ENCODE results near the gene SEC14L5. TPM values are rescaled to one million over a fixed set of nuclear protein-coding genes. Genes with fewer than 3 reads are reported as not detected.
A peak's percentile ranks its signal among the peaks of the same experiment; 100 is the strongest.

Gene SEC14L5
- total RNA-seq: not detected

DNA sequence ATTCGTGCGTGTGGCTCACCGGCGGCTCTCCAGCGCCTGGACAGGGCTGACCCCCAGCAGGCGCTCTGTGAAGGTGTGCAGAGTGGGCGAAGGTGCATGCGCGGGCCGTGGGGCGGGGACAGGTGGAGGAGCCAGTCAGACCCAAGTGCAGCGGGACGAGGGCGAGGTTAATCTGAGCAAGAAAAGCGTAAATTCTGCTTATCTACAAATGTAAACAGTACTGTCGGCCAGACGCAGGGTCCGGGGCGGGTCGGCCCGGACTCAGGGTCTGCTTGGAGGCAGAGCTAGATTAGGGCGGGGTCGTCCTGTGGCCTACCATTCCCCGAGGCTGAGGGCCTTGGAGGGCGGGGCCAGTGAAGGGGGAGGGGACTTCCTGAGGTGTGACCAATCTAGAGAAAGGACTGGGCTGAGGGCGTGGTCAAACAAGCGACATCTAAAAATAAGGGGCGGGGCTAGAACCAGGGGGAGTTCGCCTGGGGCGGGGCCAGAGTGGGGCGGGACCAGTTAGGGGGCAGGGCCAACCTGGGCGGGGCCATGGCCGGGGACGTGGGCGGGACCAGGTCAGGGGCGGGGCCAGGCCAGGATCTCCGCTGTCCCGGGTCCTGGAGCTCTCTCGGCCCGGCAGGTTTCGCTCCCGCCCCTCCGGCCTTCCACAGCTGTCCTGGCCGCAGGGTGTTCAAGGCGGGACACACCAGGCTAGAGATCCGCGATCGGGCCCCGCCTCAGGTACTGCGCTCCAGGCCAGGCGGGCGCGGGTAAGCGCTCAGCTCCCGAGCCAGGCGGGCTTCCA lies at the start of gene SEC14L5:
TSS of gene SEC14L5 (plus strand) at position 611 of the 790 bp plus-strand sequence. CDS start 994 bp downstream, outside the sequence.
- H3K27me3 Mint-ChIP-seq (ENCODE audit: low read depth): peaks cover 30% of the 10 kb centered on the region
- H3K27ac Mint-ChIP-seq: no peak within 1 kb of the TSS
- H3K9me3 Mint-ChIP-seq: no peaks in the 10 kb centered on the region
- peak within 1 kb of the TSS; percentile 78 for H3K4me3 Mint-ChIP-seq
- no peaks in the 10 kb centered on the region for H3K36me3 Mint-ChIP-seq (ENCODE audit: low read depth)
- peak; percentile 96 for DNase-seq
- CTCF ChIA-PET: interaction anchor here (0.6 to 0.7 kb wide), 2 partner anchors 16 to 44 kb away, joined by 3 to 4 read pairs; no protein-coding TSS in a partner anchor
- H3K4me1 Mint-ChIP-seq (ENCODE audit: low read depth): peaks cover 14% of the 10 kb centered on the region
- intact Hi-C loops (cut with micrococcal nuclease): loop anchor here (1.0 to 10.0 kb wide), 12 partner anchors 111 to 703 kb away; partner anchors contain the start of genes ANKS3, DNAAF8, GLYR1 and HMOX2

DNA sequence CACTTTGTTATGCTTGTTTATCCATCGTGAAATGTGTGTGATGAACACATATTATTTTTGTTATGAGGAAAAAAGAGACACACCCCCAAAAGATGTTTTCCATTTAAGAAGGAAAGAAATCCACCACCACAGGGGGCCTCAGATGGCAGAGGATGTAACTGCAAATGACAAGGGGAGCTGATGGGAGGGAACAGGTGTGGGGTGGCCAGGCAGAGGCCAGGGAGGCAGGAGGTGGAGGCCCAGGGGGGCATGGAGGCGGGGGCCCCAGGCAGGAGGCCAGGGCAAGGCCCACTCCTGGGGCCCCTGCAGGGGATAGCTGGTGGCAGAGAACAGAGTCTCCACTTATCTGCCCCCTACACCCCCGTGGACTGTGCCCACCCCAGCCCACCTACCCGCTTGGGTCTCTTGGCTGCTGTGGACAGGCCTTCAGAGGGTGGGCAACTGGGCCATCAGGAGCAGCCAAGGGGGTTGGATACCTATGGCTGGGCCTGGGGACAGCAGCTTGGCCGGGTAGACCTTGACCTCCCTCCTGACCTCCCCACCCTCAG lies 49.2 kb upstream of the SEC14L5 start:
- Mint-ChIP-seq H3K4me3 (no peak overlapping the region), H3K4me1 (ENCODE audit: low read depth) (no peaks in the 10 kb centered on the region), H3K36me3 (ENCODE audit: low read depth) (no peaks in the 10 kb centered on the region), H3K27me3 (ENCODE audit: low read depth) (peaks cover 4% of the 10 kb centered on the region), H3K9me3 (no peaks in the 10 kb centered on the region), H3K27ac (no peak overlapping the region)
- no peak for DNase-seq
- CTCF ChIA-PET: no interaction called here
- intact Hi-C loops (cut with micrococcal nuclease): no loop called here

DNA sequence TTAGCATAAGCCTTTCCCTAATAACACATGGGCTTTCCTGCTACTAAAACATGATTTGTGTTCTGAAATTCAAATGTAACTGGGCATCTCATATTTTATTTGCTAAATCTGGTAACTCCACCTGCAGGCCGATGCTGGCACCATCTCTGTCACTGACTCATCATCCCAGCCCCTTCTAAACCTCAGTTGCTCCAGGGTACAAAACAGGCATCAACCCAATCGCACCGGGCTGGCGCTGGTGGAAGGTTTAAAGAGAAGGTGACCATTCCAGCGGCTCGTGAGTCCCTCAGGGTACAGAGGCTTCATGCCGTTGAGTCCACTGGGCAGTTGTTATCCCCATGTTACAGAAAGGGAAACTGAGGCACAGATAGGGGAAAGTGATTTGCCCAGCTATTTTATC lies 48.3 kb upstream of the SEC14L5 start:
- Mint-ChIP-seq H3K9me3 (no peaks in the 10 kb centered on the region), H3K27ac (no peak overlapping the region), H3K4me1 (ENCODE audit: low read depth) (no peaks in the 10 kb centered on the region), H3K27me3 (ENCODE audit: low read depth) (no peaks in the 10 kb centered on the region), H3K4me3 (no peak overlapping the region), H3K36me3 (ENCODE audit: low read depth) (no peaks in the 10 kb centered on the region)
- DNase-seq: no peak
- intact Hi-C loops (cut with micrococcal nuclease): no loop called here
- CTCF ChIA-PET: interaction anchor here (0.5 kb wide), 1 partner anchor 530 kb away, joined by 3 read pairs; no protein-coding TSS in a partner anchor

DNA sequence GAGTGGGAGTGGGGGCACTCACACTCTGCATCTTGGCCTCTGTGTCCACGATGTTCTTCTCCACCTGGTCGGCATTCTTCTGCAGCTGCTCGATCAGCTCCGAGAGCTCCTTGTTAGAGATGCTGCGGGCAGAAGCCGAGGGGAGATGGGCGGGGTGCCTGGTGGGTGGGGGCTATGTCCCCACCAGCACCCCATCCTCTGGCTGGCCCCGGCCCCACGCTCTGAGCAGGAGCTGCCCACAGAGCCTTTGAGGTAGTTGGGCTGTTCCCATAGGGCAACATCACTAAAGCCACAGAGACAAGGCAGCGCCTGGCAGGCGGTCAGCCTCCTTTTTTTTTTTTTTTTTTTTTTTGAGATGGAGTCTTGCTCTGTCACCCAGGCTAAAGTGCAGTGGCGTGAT lies 47.3 kb upstream of the SEC14L5 start:
- H3K4me3 Mint-ChIP-seq: no peak overlapping the region
- intact Hi-C loops (cut with micrococcal nuclease): no loop called here
- no peaks in the 10 kb centered on the region for H3K9me3 Mint-ChIP-seq
- H3K27ac Mint-ChIP-seq: no peak overlapping the region
- H3K4me1 Mint-ChIP-seq (ENCODE audit: low read depth): no peaks in the 10 kb centered on the region
- no peak for DNase-seq
- no peaks in the 10 kb centered on the region for H3K36me3 Mint-ChIP-seq (ENCODE audit: low read depth)
- H3K27me3 Mint-ChIP-seq (ENCODE audit: low read depth): no peaks in the 10 kb centered on the region
- CTCF ChIA-PET: no interaction called here

DNA sequence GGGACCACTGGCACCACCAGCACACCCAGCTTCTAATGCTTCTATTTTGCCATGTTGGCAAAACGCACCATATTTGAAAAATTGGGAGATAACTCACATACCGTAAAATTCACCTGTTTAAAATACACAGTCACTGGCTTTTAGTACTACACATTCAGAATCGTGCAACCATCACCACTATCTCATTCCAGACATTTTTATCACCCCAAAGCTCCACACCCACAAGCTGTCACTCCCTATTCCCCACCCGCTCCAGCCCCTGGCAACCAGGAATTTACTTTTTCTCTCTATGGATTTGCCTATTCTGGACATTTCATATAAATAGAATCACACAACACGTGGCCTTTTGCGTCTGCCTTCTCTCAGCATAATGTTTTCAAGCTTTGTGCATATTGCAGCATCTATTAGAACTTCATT lies 46.2 kb upstream of the SEC14L5 start:
- Mint-ChIP-seq H3K36me3 (ENCODE audit: low read depth) (no peaks in the 10 kb centered on the region), H3K27me3 (ENCODE audit: low read depth) (no peaks in the 10 kb centered on the region), H3K4me3 (no peak overlapping the region), H3K4me1 (ENCODE audit: low read depth) (no peaks in the 10 kb centered on the region), H3K27ac (no peak overlapping the region), H3K9me3 (no peaks in the 10 kb centered on the region)
- intact Hi-C loops (cut with micrococcal nuclease): no loop called here
- DNase-seq: no peak
- CTCF ChIA-PET: no interaction called here

DNA sequence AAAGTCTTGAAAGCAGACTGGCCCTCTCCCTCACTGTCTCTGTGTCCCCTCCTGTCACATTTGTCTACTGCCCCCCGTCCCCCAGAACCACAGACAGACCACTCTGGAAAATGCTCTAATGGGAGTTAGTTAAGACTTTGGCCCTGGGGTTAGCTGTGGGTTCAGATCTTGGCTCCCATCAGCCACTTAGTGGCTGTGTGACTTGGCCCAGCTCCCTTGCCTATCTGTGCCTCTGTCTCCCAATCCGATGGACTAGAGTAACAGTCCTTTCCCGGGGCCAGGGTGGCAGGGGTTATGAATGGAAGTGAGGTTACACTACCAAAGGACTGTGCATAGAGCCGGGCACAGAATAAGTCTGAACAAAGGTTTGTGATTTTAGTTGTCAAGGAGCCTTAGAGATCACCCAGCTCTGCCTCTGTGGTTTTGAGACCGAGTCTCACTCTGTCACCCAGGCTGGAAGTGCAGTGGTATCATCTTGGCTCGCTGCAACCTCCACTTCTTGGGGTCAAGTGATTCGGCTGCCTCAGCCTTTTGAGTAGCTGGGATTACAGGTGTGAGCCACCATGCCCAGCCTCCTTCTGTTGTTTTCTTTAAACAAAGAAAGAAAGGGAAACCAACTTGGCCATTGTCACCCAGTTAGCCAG lies 44.9 kb upstream of the SEC14L5 start:
- Mint-ChIP-seq H3K36me3 (ENCODE audit: low read depth) (no peaks in the 10 kb centered on the region), H3K27me3 (ENCODE audit: low read depth) (no peaks in the 10 kb centered on the region), H3K4me1 (ENCODE audit: low read depth) (no peaks in the 10 kb centered on the region), H3K9me3 (no peaks in the 10 kb centered on the region), H3K27ac (no peak overlapping the region), H3K4me3 (no peak overlapping the region)
- DNase-seq: no peak
- CTCF ChIA-PET: interaction anchor here (0.6 kb wide), 1 partner anchor 275 kb away, joined by 3 read pairs; no protein-coding TSS in a partner anchor
- intact Hi-C loops (cut with micrococcal nuclease): no loop called here

DNA sequence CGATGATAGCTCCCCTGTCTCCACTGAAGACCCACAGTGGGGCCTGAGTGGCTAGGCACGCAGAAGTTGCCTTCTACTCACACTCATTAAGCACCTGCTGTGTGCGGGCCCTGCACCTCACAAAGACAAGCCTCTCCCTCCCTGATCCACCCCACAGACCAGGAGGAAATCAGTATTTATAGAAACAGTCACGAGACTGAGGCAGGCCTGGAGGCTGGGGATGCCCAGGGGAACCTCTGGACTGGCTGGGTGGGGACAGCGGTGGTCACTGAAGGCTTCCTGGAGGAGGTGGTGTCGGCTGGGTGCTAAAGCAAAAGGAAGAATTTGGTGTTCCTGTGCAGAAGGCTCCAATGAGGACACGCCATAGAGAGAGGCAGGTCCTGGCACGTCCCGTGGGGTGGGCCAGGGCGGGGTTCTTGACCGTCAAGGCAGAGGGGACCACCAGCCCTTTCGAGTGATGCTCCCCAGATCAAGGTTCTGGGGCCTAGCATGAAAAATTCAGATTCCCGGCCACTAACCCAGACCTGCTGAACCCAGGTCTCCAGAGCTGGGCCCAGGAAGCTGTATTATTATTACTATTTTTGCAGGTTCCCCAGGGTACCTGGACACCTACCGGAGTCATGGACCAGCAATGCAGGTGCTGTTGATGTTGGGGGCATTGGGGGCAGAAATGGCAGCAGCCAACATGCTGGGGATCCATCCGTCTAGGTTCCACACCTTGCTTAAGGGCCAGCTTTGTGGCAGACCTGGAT lies 44.2 kb upstream of the SEC14L5 start:
- Mint-ChIP-seq H3K9me3 (no peaks in the 10 kb centered on the region), H3K27ac (no peak overlapping the region), H3K36me3 (ENCODE audit: low read depth) (no peaks in the 10 kb centered on the region), H3K27me3 (ENCODE audit: low read depth) (no peaks in the 10 kb centered on the region), H3K4me1 (ENCODE audit: low read depth) (no peaks in the 10 kb centered on the region), H3K4me3 (no peak overlapping the region)
- no peak for DNase-seq
- intact Hi-C loops (cut with micrococcal nuclease): no loop called here
- CTCF ChIA-PET: no interaction called here

DNA sequence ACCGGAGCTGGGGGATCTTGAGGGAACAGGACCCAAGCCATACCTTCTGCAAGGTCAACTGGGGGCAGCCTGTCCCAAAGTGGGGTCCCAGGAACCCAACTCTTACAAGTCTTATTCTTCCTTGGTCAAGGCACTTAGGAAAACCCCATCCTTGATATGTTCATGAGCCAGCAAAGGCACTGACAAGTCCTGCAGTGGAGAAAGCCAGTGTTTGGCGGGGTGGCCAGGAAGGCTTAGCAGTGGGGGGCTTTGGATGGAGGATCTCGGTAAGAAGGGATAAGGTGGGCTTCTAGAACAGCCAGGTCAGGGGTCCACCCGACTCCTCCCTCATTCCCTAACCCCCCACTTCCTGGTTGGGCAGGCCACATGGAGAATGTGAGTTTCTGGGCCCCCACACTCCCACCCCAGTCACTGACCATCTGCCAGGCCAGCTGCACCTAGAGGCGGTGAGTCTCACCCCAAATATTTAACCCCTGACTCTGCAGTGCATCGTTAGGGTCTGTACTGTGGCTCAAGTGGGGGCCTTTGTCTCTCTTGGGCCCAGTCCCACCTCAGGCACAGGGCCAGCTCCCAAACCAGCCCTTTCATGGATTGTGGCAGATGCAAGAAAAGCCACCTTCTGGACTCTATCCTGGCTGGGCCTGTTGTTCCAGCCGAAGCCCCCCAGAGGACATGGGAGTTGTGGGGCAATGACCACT lies 43.5 kb upstream of the SEC14L5 start:
- intact Hi-C loops (cut with micrococcal nuclease): no loop called here
- Mint-ChIP-seq H3K36me3 (ENCODE audit: low read depth) (no peaks in the 10 kb centered on the region), H3K27ac (no peak overlapping the region), H3K27me3 (ENCODE audit: low read depth) (no peaks in the 10 kb centered on the region), H3K9me3 (no peaks in the 10 kb centered on the region), H3K4me3 (no peak overlapping the region), H3K4me1 (ENCODE audit: low read depth) (no peaks in the 10 kb centered on the region)
- CTCF ChIA-PET: no interaction called here
- DNase-seq: no peak

DNA sequence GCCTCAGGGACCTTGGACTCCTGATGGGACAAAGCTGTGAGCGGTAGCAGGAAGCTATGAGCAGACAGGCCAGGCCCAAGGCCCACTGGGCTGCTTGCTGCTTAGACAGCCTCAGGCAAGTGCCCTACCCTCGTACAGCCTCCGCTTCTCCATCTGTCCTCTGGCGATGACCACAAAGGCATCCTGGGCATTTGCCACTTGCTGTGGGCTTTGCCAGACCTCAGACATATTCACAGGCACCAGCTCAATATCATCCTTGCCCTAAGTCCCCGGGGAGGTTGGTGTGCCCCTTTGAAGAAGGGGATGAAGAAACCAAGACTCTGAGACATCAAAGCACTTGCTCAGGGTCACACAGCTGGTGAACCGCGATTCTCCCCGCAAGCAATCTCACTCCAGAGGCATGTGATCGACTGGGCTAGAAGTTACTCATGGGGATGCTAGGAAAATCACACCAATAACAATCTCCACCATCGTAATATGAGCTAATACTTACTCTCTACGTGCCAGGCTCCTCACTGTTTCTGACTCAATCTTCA lies 42.8 kb upstream of the SEC14L5 start:
- CTCF ChIA-PET: no interaction called here
- no peak overlapping the region for H3K4me3 Mint-ChIP-seq
- H3K4me1 Mint-ChIP-seq (ENCODE audit: low read depth): no peaks in the 10 kb centered on the region
- H3K36me3 Mint-ChIP-seq (ENCODE audit: low read depth): no peaks in the 10 kb centered on the region
- no peaks in the 10 kb centered on the region for H3K27me3 Mint-ChIP-seq (ENCODE audit: low read depth)
- no peak overlapping the region for H3K27ac Mint-ChIP-seq
- intact Hi-C loops (cut with micrococcal nuclease): no loop called here
- no peaks in the 10 kb centered on the region for H3K9me3 Mint-ChIP-seq
- DNase-seq: no peak

DNA sequence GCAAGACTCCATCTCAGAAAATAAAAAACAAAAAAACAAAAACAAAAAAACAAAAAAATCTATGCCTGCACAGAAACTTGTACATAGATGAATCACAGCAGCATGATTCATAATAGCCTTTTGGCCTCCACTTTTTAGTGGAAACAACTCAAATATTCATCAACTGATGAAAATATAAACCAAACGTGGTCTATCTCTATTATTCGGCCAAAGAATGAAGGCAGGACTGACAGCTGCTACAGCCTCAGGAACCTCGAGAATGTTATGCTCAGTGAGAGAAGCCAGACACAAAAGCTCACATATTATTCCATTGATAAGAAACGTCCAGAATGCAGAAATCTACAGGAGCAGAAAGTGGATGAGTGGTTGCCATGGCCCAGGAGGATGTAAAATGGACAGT lies 41.0 kb upstream of the SEC14L5 start:
- Mint-ChIP-seq H3K27me3 (ENCODE audit: low read depth) (no peaks in the 10 kb centered on the region), H3K4me3 (no peak overlapping the region), H3K9me3 (no peaks in the 10 kb centered on the region), H3K4me1 (ENCODE audit: low read depth) (no peaks in the 10 kb centered on the region), H3K27ac (no peak overlapping the region), H3K36me3 (ENCODE audit: low read depth) (no peaks in the 10 kb centered on the region)
- DNase-seq: no peak
- intact Hi-C loops (cut with micrococcal nuclease): no loop called here
- CTCF ChIA-PET: interaction anchor here (1.1 kb wide), 1 partner anchor 39 kb away, joined by 3 read pairs; no protein-coding TSS in a partner anchor

DNA sequence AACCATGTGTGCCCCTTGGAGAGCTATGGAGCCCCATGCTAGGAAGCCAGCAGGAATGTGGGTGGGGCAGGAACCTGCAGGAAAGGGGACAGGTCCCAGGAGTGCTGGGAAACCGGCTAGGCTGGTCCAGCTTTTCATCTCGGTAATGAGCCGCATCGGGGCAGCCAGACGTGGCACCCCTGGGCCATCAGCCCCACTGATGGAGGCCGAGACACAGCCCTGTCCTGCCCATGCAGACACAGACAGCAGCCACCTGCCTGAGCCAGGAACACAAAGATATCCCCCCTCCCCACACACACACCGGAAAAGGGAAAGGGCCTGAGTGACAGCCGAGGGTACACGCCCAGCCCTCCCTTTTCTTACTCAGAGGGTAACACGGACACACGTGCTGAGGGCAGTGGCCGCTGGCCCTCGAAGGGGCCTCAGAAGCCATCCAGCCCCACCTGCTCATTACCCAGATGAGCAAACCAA lies 39.3 kb upstream of the SEC14L5 start:
- H3K4me3 Mint-ChIP-seq: no peak overlapping the region
- intact Hi-C loops (cut with micrococcal nuclease): no loop called here
- H3K27ac Mint-ChIP-seq: no peak overlapping the region
- CTCF ChIA-PET: interaction anchor here (0.7 kb wide), 1 partner anchor 87 kb away, joined by 3 read pairs; no protein-coding TSS in a partner anchor
- DNase-seq: no peak
- no peaks in the 10 kb centered on the region for H3K36me3 Mint-ChIP-seq (ENCODE audit: low read depth)
- H3K9me3 Mint-ChIP-seq: no peaks in the 10 kb centered on the region
- no peaks in the 10 kb centered on the region for H3K4me1 Mint-ChIP-seq (ENCODE audit: low read depth)
- H3K27me3 Mint-ChIP-seq (ENCODE audit: low read depth): peaks cover 3% of the 10 kb centered on the region

Measured in activated naive CD4-positive, alpha-beta T cell treated with anti-CD3 and anti-CD28 coated beads for 36 hours (primary cell).